ENCODE data around the gene PRKCA. TPM values are rescaled to one million over a fixed set of nuclear protein-coding genes. Genes with fewer than 3 reads are reported as not detected.
"Not testable (repeated sequence)": the region's sequence is repeated elsewhere in the genome, so short reads cannot be mapped to it uniquely, and the experiment has no call there.

PRKCA gene
- total RNA-seq, 4 donors from 2014 or later = 55.8 to 90.7 (median 66.7) TPM

DNA sequence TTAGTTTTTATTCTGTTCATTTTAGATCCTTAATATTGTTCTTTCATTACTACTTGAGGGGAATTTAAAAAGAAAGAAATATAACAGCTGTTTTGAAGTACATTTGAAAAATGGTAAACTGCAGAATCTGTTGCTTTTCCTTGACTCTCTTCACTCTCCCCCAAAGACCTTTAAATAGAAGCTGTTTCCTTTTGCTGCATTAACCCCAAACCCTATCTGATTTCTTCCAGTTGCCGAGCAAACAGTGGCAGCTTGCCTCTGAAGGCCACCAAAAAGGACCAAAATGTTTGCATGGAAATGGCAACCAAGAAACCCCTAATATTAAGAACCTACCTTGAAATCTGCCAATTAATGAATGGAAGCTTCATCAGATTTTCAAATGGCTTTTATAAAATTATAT, 37.1 kb downstream of the PRKCA start:
- H3K27ac ChIP-seq = no peak overlapping the region
- 41 to 48% methylated on average over 1 of the region's 1 CpG for WGBS, 2 donors
- no peak for TF ChIP-seq EP300 (IDR thresholded peaks at IDR 0.05)
- no peak for TF ChIP-seq CTCF (IDR thresholded peaks at IDR 0.05)
- H3K4me1 ChIP-seq = peaks cover 0 to 47% (median 14%) of the 10 kb centered on the region in 4 donors
- DNase-seq (ENCODE audit: low spot score in 2 of 2) = no peak
- no peaks in the 10 kb centered on the region for H3K36me3 ChIP-seq
- no peaks in the 10 kb centered on the region for H3K9me3 ChIP-seq
- no peaks in the 10 kb centered on the region for H3K27me3 ChIP-seq
- no peak overlapping the region for H3K4me3 ChIP-seq

DNA sequence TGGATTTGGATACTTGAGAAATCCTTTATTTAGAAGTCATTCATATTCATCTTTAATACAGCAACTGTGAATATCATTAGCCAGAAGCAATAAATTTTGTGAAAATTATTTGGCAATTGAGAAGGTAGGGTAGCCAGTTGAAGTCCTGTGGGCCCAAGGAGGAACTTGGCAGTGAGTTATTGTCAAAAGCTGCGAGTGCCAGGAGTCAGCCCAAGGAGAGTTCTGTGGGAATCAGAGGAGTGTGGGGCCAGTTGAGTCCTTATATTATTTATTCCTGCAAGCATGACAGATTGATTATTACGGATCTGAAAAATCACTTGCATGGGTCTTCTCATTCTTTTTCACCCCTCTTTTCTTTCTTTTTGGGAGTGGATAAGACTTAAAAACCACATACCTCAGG, 38.3 kb downstream of the PRKCA start:
- peaks cover 0 to 41% (median 14%) of the 10 kb centered on the region in 4 donors for H3K4me1 ChIP-seq

DNA sequence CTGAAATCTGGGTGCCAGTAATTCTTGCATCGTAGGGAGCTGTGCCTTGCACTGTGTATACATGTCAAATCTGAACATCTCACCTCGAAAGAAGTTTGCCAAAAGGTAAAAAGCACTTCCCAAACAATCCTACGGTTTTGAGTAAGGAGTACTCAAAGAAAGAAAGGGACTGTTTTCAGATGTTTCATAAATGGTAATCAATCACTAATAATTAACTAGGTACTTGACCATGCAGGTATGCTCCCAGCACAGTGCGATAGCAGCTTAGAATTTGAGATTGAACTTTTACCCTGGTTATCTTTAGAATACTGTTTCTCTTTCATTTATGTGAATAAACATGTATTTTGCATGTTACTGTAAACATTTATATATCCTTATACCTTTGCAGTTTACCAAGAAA, 39.0 kb downstream of the PRKCA start:
- H3K27me3 ChIP-seq = no peaks in the 10 kb centered on the region
- no peak overlapping the region for H3K4me3 ChIP-seq
- H3K36me3 ChIP-seq = no peaks in the 10 kb centered on the region
- WGBS, 2 donors = 91 to 93% methylated on average over 4 of the region's 4 CpGs
- no peak for TF ChIP-seq POLR2A (IDR thresholded peaks at IDR 0.05)
- no peak for TF ChIP-seq EP300 (IDR thresholded peaks at IDR 0.05)
- TF ChIP-seq CTCF (IDR thresholded peaks at IDR 0.05) = no peak
- H3K9me3 ChIP-seq = no peaks in the 10 kb centered on the region
- H3K4me1 ChIP-seq = peaks cover 0 to 40% (median 14%) of the 10 kb centered on the region in 4 donors
- DNase-seq (ENCODE audit: low spot score in 2 of 2) = no peak
- H3K27ac ChIP-seq = no peak overlapping the region

More for the DNA sequence above, 38.3 kb downstream of the PRKCA start:
- Histone ChIP-seq H3K27ac (peak overlapping the region in 1 of 4 donors; percentile 19), H3K4me3 (no peak overlapping the region), H3K27me3 (no peaks in the 10 kb centered on the region), H3K36me3 (no peaks in the 10 kb centered on the region), H3K9me3 (no peaks in the 10 kb centered on the region)
- WGBS, 2 donors = 51 to 63% methylated on average over 2 of the region's 2 CpGs
- DNase-seq (ENCODE audit: low spot score in 2 of 2) = no peak
- no peak for TF ChIP-seq POLR2A (IDR thresholded peaks at IDR 0.05)
- TF ChIP-seq CTCF (IDR thresholded peaks at IDR 0.05) = no peak
- no peak for TF ChIP-seq EP300 (IDR thresholded peaks at IDR 0.05)

DNA sequence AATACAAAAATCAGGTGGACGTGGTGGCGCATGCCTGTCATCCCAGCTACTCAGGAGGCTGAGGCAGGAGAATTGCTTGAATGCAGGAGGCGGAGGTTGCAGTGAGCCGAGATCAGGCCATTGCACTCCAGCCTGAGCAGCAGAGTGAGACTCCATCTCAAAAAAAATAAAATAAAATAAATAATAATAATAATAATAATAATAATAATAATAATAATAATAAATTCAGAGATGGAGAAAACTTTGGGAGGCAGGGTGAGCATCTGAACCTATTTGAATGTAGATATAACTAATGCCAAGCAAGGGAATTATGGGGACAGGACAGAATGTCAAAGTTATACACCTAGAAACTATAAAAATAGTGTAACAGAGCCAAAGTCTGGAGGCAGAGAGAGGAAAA, 39.9 kb downstream of the PRKCA start:
- 97 to 98% methylated on average over 4 of the region's 4 CpGs for WGBS, 2 donors
- H3K27ac ChIP-seq; H3K9me3 ChIP-seq; H3K27me3 ChIP-seq; H3K36me3 ChIP-seq; H3K4me3 ChIP-seq; DNase-seq (ENCODE audit: low spot score in 2 of 2): not testable (repeated sequence)
- peaks cover 0 to 40% (median 16%) of the 10 kb centered on the region in 4 donors for H3K4me1 ChIP-seq

DNA sequence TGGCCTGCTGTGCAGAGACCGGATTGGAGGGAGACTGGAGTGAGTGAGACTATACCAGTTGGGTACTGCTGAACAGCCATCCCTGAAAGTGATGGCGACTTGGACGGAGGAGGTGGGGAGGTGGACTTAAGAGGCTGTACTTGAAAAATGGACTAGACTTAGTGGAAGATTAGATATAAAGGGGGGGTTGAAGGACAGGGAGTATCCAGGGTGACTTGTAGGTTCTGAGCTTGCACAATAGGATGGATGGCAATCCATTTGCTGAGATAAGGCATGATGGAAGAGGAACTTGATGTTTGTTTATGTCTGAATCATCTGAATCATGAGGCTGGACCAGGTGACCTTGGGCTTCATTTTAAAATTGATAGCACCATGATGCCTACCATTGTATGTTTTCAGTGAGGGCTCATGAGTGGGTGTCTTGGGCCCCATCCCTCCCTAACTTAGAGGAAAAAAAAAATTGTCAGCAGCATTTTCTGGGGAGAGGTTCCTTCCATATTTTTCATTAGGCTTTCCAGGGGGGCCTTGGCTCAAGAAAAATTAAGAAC, 41.2 kb downstream of the PRKCA start:
- H3K27me3 ChIP-seq = no peaks in the 10 kb centered on the region
- no peak overlapping the region for H3K4me3 ChIP-seq
- no peaks in the 10 kb centered on the region for H3K36me3 ChIP-seq
- TF ChIP-seq EP300 (IDR thresholded peaks at IDR 0.05) = no peak
- no peak for TF ChIP-seq POLR2A (IDR thresholded peaks at IDR 0.05)
- TF ChIP-seq CTCF (IDR thresholded peaks at IDR 0.05) = no peak
- no peak overlapping the region for H3K27ac ChIP-seq
- WGBS, 2 donors = 98 to 100% methylated on average over 3 of the region's 3 CpGs
- DNase-seq (ENCODE audit: low spot score in 2 of 2) = no peak
- H3K9me3 ChIP-seq = no peaks in the 10 kb centered on the region
- H3K4me1 ChIP-seq = peaks cover 0 to 36% (median 16%) of the 10 kb centered on the region in 4 donors

DNA sequence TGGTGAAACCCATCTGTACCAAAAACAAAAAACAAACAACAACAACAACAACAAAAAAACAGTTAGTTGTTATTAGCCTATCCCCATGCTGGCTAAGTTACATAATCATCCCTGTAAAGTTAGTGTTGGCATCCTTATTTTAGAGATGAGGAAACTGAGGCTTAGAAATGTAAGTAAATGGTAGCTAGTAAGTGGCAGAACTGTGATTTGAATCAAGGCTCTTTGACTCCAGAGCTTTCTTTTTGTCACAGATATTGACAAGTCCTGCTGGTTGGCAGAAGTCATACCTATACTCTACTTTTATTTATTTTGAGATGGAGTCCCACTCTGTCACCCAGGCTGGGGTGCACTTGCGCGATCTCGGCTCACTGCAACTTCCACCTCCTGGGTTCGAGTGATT, 42.1 kb downstream of the PRKCA start:
- 94 to 98% methylated on average over 4 of the region's 4 CpGs for WGBS, 2 donors
- no peak overlapping the region for H3K27ac ChIP-seq
- H3K4me1 ChIP-seq = peaks cover 0 to 36% (median 16%) of the 10 kb centered on the region in 4 donors
- no peak for TF ChIP-seq POLR2A (IDR thresholded peaks at IDR 0.05)
- no peak for TF ChIP-seq EP300 (IDR thresholded peaks at IDR 0.05)
- TF ChIP-seq CTCF (IDR thresholded peaks at IDR 0.05) = no peak
- no peaks in the 10 kb centered on the region for H3K27me3 ChIP-seq
- no peaks in the 10 kb centered on the region for H3K36me3 ChIP-seq
- DNase-seq (ENCODE audit: low spot score in 2 of 2) = no peak
- H3K9me3 ChIP-seq = no peaks in the 10 kb centered on the region
- H3K4me3 ChIP-seq = no peak overlapping the region
